Ovary (tissue), 3 donors: ENCODE measurements around the gene RIC3.

ENCODE experiments used
- CTCF ChIP-seq, 3 donors: fragments of 450-650 bp in 2 of 3; fragments of 200-600 bp in 1 of 3; IDR thresholded peaks; one replicate each; pipeline versions ENCODE4 v1.5.1 to v1.8.0; 2016 to 2022; ENCODE audit warnings: antibody characterized with exemption in 3 of 3, mild to moderate bottlenecking in 1 of 3
- EP300 ChIP-seq: sonication (generic); formaldehyde crosslinking; IDR thresholded peaks from one replicate; pipeline ENCODE4 v1.6.1; 2017; ENCODE audit warnings: antibody characterized with exemption
- donor health status: DM: no; HTN: no; CAD: no.

GRCh38 chr11:8192016-8192895 lies 23.4 kb upstream of the RIC3 start:
- TF ChIP-seq CTCF (IDR thresholded peaks at IDR 0.05) (peak; percentile 30 to 50 (median 37)), EP300 (no peak)
